Smooth muscle cell (in vitro differentiated cells): Measurements from ENCODE around the gene TIMM13. TPM values are rescaled to one million over a fixed set of nuclear protein-coding genes. Genes with fewer than 3 reads are reported as not detected.

Experiments
- DNase-seq: peaks from one replicate; lab custom pipeline; 2025; ENCODE audit not compliant: unreplicated experiment; lab: John Stamatoyannopoulos, UW
- H2AFZ ChIP-seq: fragments of 200-600 bp; sonication (generic); 2 replicates; pipeline ENCODE4 v1.6.0; 2016; ENCODE audit warnings: antibody characterized with exemption, low read depth, mild to moderate bottlenecking
- H3F3A ChIP-seq: fragments of 200-600 bp; sonication (generic); 2 replicates; pipeline ENCODE4 v1.6.0; 2017; ENCODE audit warnings: antibody characterized with exemption, low read depth
- H3K27ac ChIP-seq: fragments of 200-600 bp; sonication (generic); 2 replicates; pipeline ENCODE4 v1.5.1; 2016; ENCODE audit warnings: low read depth, mild to moderate bottlenecking
- H3K27me3 ChIP-seq: fragments of 200-600 bp; sonication (generic); 2 replicates; pipeline ENCODE4 v1.6.1; 2016; ENCODE audit warnings: low read depth, mild to moderate bottlenecking
- H3K36me3 ChIP-seq: fragments of 200-600 bp; sonication (generic); 2 replicates; pipeline ENCODE4 v1.5.1; 2016; ENCODE audit warnings: low read depth
- H3K4me1 ChIP-seq: fragments of 200-600 bp; sonication (generic); 2 replicates; pipeline ENCODE4 v1.5.1; 2016; ENCODE audit warnings: low read depth
- H3K4me2 ChIP-seq: fragments of 200-600 bp; sonication (generic); 2 replicates; pipeline ENCODE4 v1.6.0; 2016; ENCODE audit warnings: mild to moderate bottlenecking
- H3K4me3 ChIP-seq: fragments of 200-600 bp; sonication (generic); 2 replicates; pipeline ENCODE4 v1.5.1; 2016; ENCODE audit warnings: mild to moderate bottlenecking
- H3K79me2 ChIP-seq: fragments of 200-600 bp; sonication (generic); 2 replicates; pipeline ENCODE4 v1.6.0; 2016; ENCODE audit warnings: low read depth, mild to moderate bottlenecking
- H3K9ac ChIP-seq: fragments of 200-600 bp; sonication (generic); 2 replicates; pipeline ENCODE4 v1.6.0; 2016; ENCODE audit warnings: low read depth
- H3K9me3 ChIP-seq: fragments of 200-600 bp; sonication (generic); replicated peaks from 2 replicates; pipeline ENCODE4 v1.5.1; 2016; ENCODE audit warnings: low read depth
- H4K20me1 ChIP-seq: fragments of 200-600 bp; sonication (generic); 2 replicates; pipeline ENCODE4 v1.6.0; 2016; ENCODE audit warnings: low read depth
- WGBS: methylation state at CpG from one replicate; pipeline ENCODE4 v1.1.7; 2016; ENCODE audit warnings: low lambda C conversion rate; 5-methylcytosine and 5-hydroxymethylcytosine counted together
- polyA plus RNA-seq: library from polyadenylated mRNA; unstranded; fragments of >200 nt; fragmentation: Nextera tagmentation; extraction: Ambion mirVana; gene quantifications from 2 replicates; pipeline ENCODE4 v1.2.1, GENCODE V29; 2016
- total RNA-seq: library from RNA; depleted of rRNA; stranded (reverse); fragments of >200 nt; gene quantifications from 2 replicates; pipeline ENCODE4 v1.2.3, GENCODE V29; 2014
- TF ChIP-seq, protein P1 (sequence below): fragments of 200-600 bp; sonication (generic); IDR thresholded peaks from 2 replicates; pipeline ENCODE4 v1.5.1; 2017; ENCODE audit warnings: borderline replicate concordance, mild to moderate bottlenecking, antibody characterized with exemption; ENCODE audit not compliant: insufficient read depth, poor library complexity, severe bottlenecking

TIMM13 gene
- total and polyA plus RNA-seq, 2 experiments from 2014 or later: 20.0 to 107 TPM

DNA sequence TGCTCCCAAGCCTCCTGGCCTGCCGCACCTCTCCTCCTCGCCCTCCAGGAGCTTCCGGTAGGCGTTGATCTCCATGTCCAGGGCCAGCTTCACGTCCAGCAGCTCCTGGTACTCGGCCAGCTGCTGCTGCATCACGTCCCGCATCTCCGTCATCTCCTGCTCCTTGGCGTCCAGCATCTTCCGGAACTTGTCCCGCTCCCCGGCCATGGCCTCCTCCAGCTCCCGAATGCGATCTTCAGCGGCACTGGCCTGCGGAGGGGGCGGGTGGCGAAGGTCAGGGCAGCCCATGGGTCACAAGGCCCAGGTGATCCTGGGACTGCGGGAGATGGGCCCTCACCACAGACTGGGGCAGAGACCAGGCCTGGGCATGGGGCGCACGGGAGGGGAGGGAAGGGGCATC, 6.9 kb upstream of the TIMM13 start:
- Histone ChIP-seq H3K4me3 (no peak overlapping the region), H2AFZ (no peak overlapping the region), H3K9ac (no peak overlapping the region), H3K4me1 (no peaks in the 10 kb centered on the region), H4K20me1 (no peaks in the 10 kb centered on the region), H3K36me3 (no peaks in the 10 kb centered on the region), H3K79me2 (no peaks in the 10 kb centered on the region), H3F3A (no peaks in the 10 kb centered on the region), H3K27ac (no peak overlapping the region), H3K9me3 (no peaks in the 10 kb centered on the region), H3K27me3 (no peaks in the 10 kb centered on the region), H3K4me2 (no peak overlapping the region)
- 98% methylated on average over 18 of the region's 22 CpGs for WGBS
- no peak for DNase-seq
- TF ChIP-seq, protein P1, sequence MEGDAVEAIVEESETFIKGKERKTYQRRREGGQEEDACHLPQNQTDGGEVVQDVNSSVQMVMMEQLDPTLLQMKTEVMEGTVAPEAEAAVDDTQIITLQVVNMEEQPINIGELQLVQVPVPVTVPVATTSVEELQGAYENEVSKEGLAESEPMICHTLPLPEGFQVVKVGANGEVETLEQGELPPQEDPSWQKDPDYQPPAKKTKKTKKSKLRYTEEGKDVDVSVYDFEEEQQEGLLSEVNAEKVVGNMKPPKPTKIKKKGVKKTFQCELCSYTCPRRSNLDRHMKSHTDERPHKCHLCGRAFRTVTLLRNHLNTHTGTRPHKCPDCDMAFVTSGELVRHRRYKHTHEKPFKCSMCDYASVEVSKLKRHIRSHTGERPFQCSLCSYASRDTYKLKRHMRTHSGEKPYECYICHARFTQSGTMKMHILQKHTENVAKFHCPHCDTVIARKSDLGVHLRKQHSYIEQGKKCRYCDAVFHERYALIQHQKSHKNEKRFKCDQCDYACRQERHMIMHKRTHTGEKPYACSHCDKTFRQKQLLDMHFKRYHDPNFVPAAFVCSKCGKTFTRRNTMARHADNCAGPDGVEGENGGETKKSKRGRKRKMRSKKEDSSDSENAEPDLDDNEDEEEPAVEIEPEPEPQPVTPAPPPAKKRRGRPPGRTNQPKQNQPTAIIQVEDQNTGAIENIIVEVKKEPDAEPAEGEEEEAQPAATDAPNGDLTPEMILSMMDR: no peak

DNA sequence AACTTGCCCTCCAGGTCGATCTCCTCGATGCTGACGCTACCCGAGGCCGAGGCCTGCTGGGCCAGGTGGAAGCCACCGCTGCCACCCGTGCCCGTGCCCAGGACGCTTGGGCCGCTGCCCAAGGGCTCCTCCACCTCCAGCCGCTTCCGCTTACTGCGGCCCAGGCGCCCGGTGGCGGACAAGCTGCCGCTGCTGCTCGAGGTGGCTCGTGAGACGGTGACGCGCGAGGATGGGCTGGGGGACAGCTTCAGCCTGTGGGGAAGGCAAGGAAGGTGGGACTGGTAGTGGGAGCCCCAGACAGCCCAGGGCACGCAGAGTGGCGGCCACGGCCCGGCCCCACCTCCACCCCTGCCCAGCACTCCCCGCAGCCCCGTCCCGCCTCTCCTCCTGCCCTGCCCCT, 6.5 kb upstream of the TIMM13 start:
- no peak overlapping the region for H3K27ac ChIP-seq
- H3K9ac ChIP-seq: no peak overlapping the region
- no peaks in the 10 kb centered on the region for H4K20me1 ChIP-seq
- DNase-seq: no peak
- H3K27me3 ChIP-seq: no peaks in the 10 kb centered on the region
- no peak overlapping the region for H3K4me3 ChIP-seq
- no peaks in the 10 kb centered on the region for H3K9me3 ChIP-seq
- no peaks in the 10 kb centered on the region for H3K4me1 ChIP-seq
- no peak overlapping the region for H2AFZ ChIP-seq
- no peaks in the 10 kb centered on the region for H3K79me2 ChIP-seq
- TF ChIP-seq, protein P1: no peak
- no peaks in the 10 kb centered on the region for H3F3A ChIP-seq
- 100% methylated on average over 18 of the region's 30 CpGs for WGBS
- H3K4me2 ChIP-seq: no peak overlapping the region
- H3K36me3 ChIP-seq: no peaks in the 10 kb centered on the region

DNA sequence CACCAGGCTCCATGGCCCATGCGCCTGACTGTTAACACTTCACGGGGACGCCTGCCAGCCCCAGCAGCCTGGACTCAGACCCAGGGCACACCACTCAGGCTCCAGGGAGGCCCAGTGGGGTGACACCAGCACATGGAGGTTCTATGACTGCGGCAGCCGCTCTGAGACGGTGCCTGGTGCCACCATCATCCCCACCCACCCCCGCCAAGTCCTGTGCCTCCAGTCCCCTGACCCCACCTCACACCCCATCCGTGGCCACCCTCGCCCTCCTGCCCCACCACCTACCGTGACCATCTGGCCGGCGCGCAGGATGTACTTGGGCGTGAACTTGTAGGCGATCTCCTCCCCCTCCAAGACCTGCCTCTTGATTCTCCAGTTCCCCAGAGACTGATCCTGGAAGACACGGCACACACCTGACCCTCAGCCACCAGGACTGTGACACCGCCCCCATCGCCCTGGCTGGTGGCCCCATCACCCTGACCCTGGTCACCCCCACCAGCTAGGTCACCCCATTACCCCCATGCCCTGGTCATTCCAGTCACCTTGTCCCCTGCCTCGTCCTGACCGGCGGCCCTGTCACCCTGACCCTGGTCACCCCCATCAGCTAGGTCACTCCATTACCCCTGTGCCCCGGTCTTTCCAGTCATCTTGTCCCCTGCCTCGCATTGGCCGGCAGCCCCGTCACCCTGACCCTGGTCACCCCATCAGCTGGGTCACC, 4.9 kb upstream of the TIMM13 start:
- peaks cover 5% of the 10 kb centered on the region for H3K4me1 ChIP-seq
- H3F3A ChIP-seq: peaks cover 6% of the 10 kb centered on the region
- TF ChIP-seq, protein P1: no peak
- no peak overlapping the region for H3K27ac ChIP-seq
- H3K4me3 ChIP-seq: no peak overlapping the region
- no peak overlapping the region for H3K9ac ChIP-seq
- H3K79me2 ChIP-seq: peaks cover under 1% of the 10 kb centered on the region
- WGBS: 98% methylated on average over 19 of the region's 25 CpGs
- no peaks in the 10 kb centered on the region for H3K36me3 ChIP-seq
- H3K27me3 ChIP-seq: no peaks in the 10 kb centered on the region
- no peaks in the 10 kb centered on the region for H3K9me3 ChIP-seq
- H2AFZ ChIP-seq: no peak overlapping the region
- no peak overlapping the region for H3K4me2 ChIP-seq
- no peak for DNase-seq
- no peaks in the 10 kb centered on the region for H4K20me1 ChIP-seq
